BJ (cell line): Measurements from ENCODE around the gene NSG1. TPM values are rescaled to one million over a fixed set of nuclear protein-coding genes. Genes with fewer than 3 reads are reported as not detected.
"Not testable (repeated sequence)": the region's sequence is repeated elsewhere in the genome, so short reads cannot be mapped to it uniquely, and the experiment has no call there.

ENCODE experiments used
- CTCF ChIA-PET: fragments of 350-600 bp; formaldehyde crosslinking; extraction: SDS; loops from one replicate; lab custom pipeline; 2021; ENCODE audit warnings: antibody characterized with exemption, inconsistent platforms; lab: Yijun Ruan, JAX
- POLR2A ChIA-PET: fragments of 300-600 bp; sonication (Branson Sonifier 250); formaldehyde crosslinking; extraction: SDS; loops from one replicate; lab custom pipeline; 2021; ENCODE audit warnings: antibody characterized with exemption; lab: Charles Lee
- DNase-seq: peaks from one replicate; pipeline ENCODE4 v3.0.0-alpha.2; 2011; ENCODE audit warnings: low read depth
- H3K27me3 ChIP-seq: 2 replicates; pipeline ENCODE4 v1.6.0; 2011; ENCODE audit warnings: low read length; ENCODE audit not compliant: control insufficient read depth, insufficient read depth
- H3K36me3 ChIP-seq: 2 replicates; pipeline ENCODE4 v1.5.1; 2011; ENCODE audit warnings: low read length; ENCODE audit not compliant: control insufficient read depth, insufficient read depth
- H3K4me3 ChIP-seq: 2 replicates; pipeline ENCODE4 v1.5.1; 2011; ENCODE audit warnings: low read depth, mild to moderate bottlenecking, control low read depth, low read length
- polyA plus RNA-seq: library from polyadenylated mRNA; depleted of rRNA; stranded (reverse); fragments of >200 nt; gene quantifications from 2 replicates; pipeline ENCODE4 v1.2.3, GENCODE V29; 2011; rRNA removed
- TF ChIP-seq, protein P1 (sequence below): IDR thresholded peaks from 2 replicates; pipeline ENCODE4 v1.5.1; 2011; ENCODE audit warnings: low read depth, mild to moderate bottlenecking, control low read depth, inconsistent platforms, low read length, moderate library complexity; ENCODE audit not compliant: insufficient read depth

The NSG1 gene
- polyA plus RNA-seq, 1 experiment = 0.17 TPM

GRCh38 chr4:4462970-4463369, 76.1 kb downstream of the NSG1 start:
- peaks cover 3% of the 10 kb centered on the region for H3K36me3 ChIP-seq
- no peak for DNase-seq
- CTCF ChIA-PET = interaction anchor here (0.6 to 1.4 kb wide), 3 partner anchors 18 to 56 kb away, joined by 3 to 4 read pairs (median 3); no protein-coding TSS in a partner anchor
- TF ChIP-seq, protein P1, sequence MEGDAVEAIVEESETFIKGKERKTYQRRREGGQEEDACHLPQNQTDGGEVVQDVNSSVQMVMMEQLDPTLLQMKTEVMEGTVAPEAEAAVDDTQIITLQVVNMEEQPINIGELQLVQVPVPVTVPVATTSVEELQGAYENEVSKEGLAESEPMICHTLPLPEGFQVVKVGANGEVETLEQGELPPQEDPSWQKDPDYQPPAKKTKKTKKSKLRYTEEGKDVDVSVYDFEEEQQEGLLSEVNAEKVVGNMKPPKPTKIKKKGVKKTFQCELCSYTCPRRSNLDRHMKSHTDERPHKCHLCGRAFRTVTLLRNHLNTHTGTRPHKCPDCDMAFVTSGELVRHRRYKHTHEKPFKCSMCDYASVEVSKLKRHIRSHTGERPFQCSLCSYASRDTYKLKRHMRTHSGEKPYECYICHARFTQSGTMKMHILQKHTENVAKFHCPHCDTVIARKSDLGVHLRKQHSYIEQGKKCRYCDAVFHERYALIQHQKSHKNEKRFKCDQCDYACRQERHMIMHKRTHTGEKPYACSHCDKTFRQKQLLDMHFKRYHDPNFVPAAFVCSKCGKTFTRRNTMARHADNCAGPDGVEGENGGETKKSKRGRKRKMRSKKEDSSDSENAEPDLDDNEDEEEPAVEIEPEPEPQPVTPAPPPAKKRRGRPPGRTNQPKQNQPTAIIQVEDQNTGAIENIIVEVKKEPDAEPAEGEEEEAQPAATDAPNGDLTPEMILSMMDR = no peak
- POLR2A ChIA-PET = no interaction called here
- H3K4me3 ChIP-seq = no peak overlapping the region
- H3K27me3 ChIP-seq = no peaks in the 10 kb centered on the region

GRCh38 chr4:4465238-4465637, 78.3 kb downstream of the NSG1 start:
- ChIA-PET CTCF (interaction anchor here (0.5 to 1.4 kb wide), 3 partner anchors 16 to 1626 kb away, joined by 3 to 4 read pairs (median 3); no protein-coding TSS in a partner anchor), POLR2A (interaction anchor here (0.7 kb wide), 1 partner anchor 344 kb away, joined by 3 read pairs; no protein-coding TSS in a partner anchor)
- DNase-seq = not testable (repeated sequence)

More at GRCh38 chr4:4465238-4465637, 78.3 kb downstream of the NSG1 start:
- H3K27me3 ChIP-seq, H3K36me3 ChIP-seq, H3K4me3 ChIP-seq: not testable (repeated sequence)

Other genes starting within 250 kb of the NSG1 start
- gene OTOP1, start 160.2 kb upstream of the NSG1 start, polyA plus RNA-seq = not detected in 2 replicates
- 23.1 and 35.5 TPM in 2 replicates for gene TMEM128, start 138.9 kb upstream of the NSG1 start, polyA plus RNA-seq
- gene LYAR, start 96.9 kb upstream of the NSG1 start, polyA plus RNA-seq = 2.4 and 4.6 TPM in 2 replicates
- 1.9 and 2.5 TPM in 2 replicates for gene ZBTB49, start 96.9 kb upstream of the NSG1 start, polyA plus RNA-seq
- 28.9 and 35.6 TPM in 2 replicates for gene STX18, start 154.9 kb downstream of the NSG1 start, polyA plus RNA-seq